Ishikawa (cell line): ENCODE measurements around the gene FGGY.

Experiments
- NFIC ChIP-seq: IDR thresholded peaks from 2 replicates; pipeline ENCODE4 v1.6.1; 2012
- TAF1 ChIP-seq: IDR thresholded peaks from 2 replicates; pipeline ENCODE4 v1.6.1; 2012; ENCODE audit warnings: low read depth, mild to moderate bottlenecking
- ZBTB7A ChIP-seq: IDR thresholded peaks from 2 replicates; pipeline ENCODE4 v1.6.1; 2012; ENCODE audit warnings: low read depth
- TF ChIP-seq, protein P1 (sequence below): IDR thresholded peaks from 2 replicates; pipeline ENCODE4 v1.6.1; 2012; ENCODE audit warnings: low read depth, mild to moderate bottlenecking
- TF ChIP-seq, protein P2 (sequence below): IDR thresholded peaks from 2 replicates; pipeline ENCODE4 v1.6.1; 2012

DNA sequence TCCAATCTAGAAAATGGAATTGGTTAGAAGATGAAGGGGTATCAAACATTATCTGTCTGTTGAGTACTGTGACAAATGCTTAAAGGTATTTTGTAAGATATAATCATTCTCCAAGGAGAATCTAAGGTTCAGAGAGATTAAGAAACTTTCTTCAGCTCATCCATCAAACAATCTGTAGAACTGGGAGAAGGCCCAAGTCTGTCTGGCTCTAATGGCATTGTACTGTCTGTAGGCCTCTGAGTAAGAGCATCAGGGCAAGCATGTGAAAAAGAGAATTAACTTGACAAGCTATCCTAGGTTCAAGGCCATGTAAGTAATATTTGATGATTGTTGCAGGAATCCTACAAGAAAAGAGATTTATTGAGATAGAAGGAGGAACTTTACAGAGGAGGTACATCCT is 5.3 kb upstream of the FGGY start:
- TF ChIP-seq TAF1 (no peak), ZBTB7A (no peak), NFIC (no peak)
- TF ChIP-seq, protein P1, sequence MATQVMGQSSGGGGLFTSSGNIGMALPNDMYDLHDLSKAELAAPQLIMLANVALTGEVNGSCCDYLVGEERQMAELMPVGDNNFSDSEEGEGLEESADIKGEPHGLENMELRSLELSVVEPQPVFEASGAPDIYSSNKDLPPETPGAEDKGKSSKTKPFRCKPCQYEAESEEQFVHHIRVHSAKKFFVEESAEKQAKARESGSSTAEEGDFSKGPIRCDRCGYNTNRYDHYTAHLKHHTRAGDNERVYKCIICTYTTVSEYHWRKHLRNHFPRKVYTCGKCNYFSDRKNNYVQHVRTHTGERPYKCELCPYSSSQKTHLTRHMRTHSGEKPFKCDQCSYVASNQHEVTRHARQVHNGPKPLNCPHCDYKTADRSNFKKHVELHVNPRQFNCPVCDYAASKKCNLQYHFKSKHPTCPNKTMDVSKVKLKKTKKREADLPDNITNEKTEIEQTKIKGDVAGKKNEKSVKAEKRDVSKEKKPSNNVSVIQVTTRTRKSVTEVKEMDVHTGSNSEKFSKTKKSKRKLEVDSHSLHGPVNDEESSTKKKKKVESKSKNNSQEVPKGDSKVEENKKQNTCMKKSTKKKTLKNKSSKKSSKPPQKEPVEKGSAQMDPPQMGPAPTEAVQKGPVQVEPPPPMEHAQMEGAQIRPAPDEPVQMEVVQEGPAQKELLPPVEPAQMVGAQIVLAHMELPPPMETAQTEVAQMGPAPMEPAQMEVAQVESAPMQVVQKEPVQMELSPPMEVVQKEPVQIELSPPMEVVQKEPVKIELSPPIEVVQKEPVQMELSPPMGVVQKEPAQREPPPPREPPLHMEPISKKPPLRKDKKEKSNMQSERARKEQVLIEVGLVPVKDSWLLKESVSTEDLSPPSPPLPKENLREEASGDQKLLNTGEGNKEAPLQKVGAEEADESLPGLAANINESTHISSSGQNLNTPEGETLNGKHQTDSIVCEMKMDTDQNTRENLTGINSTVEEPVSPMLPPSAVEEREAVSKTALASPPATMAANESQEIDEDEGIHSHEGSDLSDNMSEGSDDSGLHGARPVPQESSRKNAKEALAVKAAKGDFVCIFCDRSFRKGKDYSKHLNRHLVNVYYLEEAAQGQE: no peak
- TF ChIP-seq, protein P2, sequence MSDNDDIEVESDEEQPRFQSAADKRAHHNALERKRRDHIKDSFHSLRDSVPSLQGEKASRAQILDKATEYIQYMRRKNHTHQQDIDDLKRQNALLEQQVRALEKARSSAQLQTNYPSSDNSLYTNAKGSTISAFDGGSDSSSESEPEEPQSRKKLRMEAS: no peak
